Uterus (tissue), 4 donors: ENCODE data around the gene TFF2. TPM values are rescaled to one million over a fixed set of nuclear protein-coding genes. Genes with fewer than 3 reads are reported as not detected.

ENCODE experiments used
- DNase-seq, 2 donors: peaks; one replicate each; pipeline ENCODE4 v3.0.0-alpha.2; 2019 to 2020
- H3K27ac ChIP-seq, 2 donors: fragments of 200-600 bp; sonication (generic); 1 replicate in 1 of 2; 2 replicates in 1 of 2; pipeline ENCODE4 v1.5.1; 2016 to 2018
- H3K27me3 ChIP-seq, 2 donors: fragments of 200-600 bp; sonication (generic); one replicate each; pipeline ENCODE4 v1.5.1; 2018 to 2019; ENCODE audit warnings: control low read depth in 1 of 2
- H3K36me3 ChIP-seq, 2 donors: fragments of 200-600 bp; sonication (generic); one replicate each; pipeline ENCODE4 v1.5.1; 2019; ENCODE audit warnings: control low read depth in 1 of 2
- H3K4me1 ChIP-seq, 2 donors: fragments of 200-600 bp; sonication (generic); one replicate each; pipeline ENCODE4 v1.5.1; 2018 to 2019; ENCODE audit warnings: control low read depth in 1 of 2
- H3K4me3 ChIP-seq, 2 donors: fragments of 200-600 bp; sonication (generic); 1 replicate in 1 of 2; 2 replicates in 1 of 2; pipeline ENCODE4 v1.5.1; 2018 to 2019; ENCODE audit warnings: mild to moderate bottlenecking in 1 of 2
- H3K9me3 ChIP-seq, 2 donors: fragments of 200-600 bp; sonication (generic); one replicate each; pipeline ENCODE4 v1.5.1; 2019; ENCODE audit warnings: control low read depth in 1 of 2
- CTCF ChIP-seq, 4 experiments: fragments of 200-600 bp in 2 of 4; fragments of 450-650 bp in 2 of 4; sonication (generic) in 2 of 4; IDR thresholded peaks; one replicate each; pipeline ENCODE4 v1.5.1; 2016 to 2019; ENCODE audit warnings: antibody characterized with exemption in 4 of 4, mild to moderate bottlenecking in 2 of 4, moderate library complexity in 1 of 4
- POLR2A ChIP-seq, 2 donors: fragments of 450-650 bp; IDR thresholded peaks; one replicate each; pipeline ENCODE4 v1.6.1; 2016; ENCODE audit warnings: antibody characterized with exemption in 2 of 2, mild to moderate bottlenecking in 1 of 2, moderate library complexity in 1 of 2
- intact Hi-C: fragments of 100-400 bp; cut with DNase I; formaldehyde crosslinking; loops from one replicate; pipeline ENCODE4 v1.15.1; 2023; ENCODE audit warnings: low total_unique reads
- total RNA-seq, 4 donors: library from RNA; depleted of rRNA in 3 of 4; stranded (reverse); fragments of >200 nt in 3 of 4; gene quantifications; one replicate each; pipeline versions ENCODE4 v1.1.0 to v1.2.4, GENCODE V29; 2014 to 2023
- donor health status: DM: yes; HTN: yes; CAD: no.

TFF2 gene
- total RNA-seq, 4 donors from 2014 or later, result not detected

GRCh38 chr21:42348762-42349161 lies 2.0 kb downstream of the TFF2 start:
- Histone ChIP-seq H3K9me3 (no peaks in the 10 kb centered on the region), H3K27me3 (no peaks in the 10 kb centered on the region), H3K27ac (no peak overlapping the region), H3K4me3 (no peak overlapping the region), H3K4me1 (no peaks in the 10 kb centered on the region), H3K36me3 (no peaks in the 10 kb centered on the region)
- DNase-seq, result no peak
- no peak for TF ChIP-seq POLR2A (IDR thresholded peaks at IDR 0.05)
- TF ChIP-seq CTCF (IDR thresholded peaks at IDR 0.05), result no peak
- intact Hi-C loops, result no loop called here

- Histone ChIP-seq H3K4me3 (no peak overlapping the region), H3K4me1 (no peaks in the 10 kb centered on the region), H3K27ac (no peak overlapping the region), H3K9me3 (no peaks in the 10 kb centered on the region), H3K36me3 (no peaks in the 10 kb centered on the region), H3K27me3 (no peaks in the 10 kb centered on the region)
- no peak for TF ChIP-seq CTCF (IDR thresholded peaks at IDR 0.05)
- TF ChIP-seq POLR2A (IDR thresholded peaks at IDR 0.05), result no peak
- no peak for DNase-seq
- intact Hi-C loops, result no loop called here
These were observed 3.0 kb downstream of the TFF2 start for GRCh38 chr21:42347601-42348327.

GRCh38 chr21:42346866-42347600 lies 3.8 kb downstream of the TFF2 start:
- Histone ChIP-seq H3K4me1 (no peaks in the 10 kb centered on the region), H3K9me3 (no peaks in the 10 kb centered on the region), H3K4me3 (no peak overlapping the region), H3K36me3 (no peaks in the 10 kb centered on the region), H3K27me3 (no peaks in the 10 kb centered on the region), H3K27ac (no peak overlapping the region)
- no peak for DNase-seq
- intact Hi-C loops, result no loop called here
- no peak for TF ChIP-seq CTCF (IDR thresholded peaks at IDR 0.05)
- TF ChIP-seq POLR2A (IDR thresholded peaks at IDR 0.05), result no peak

- DNase-seq, result no peak
- Histone ChIP-seq H3K27me3 (no peaks in the 10 kb centered on the region), H3K9me3 (no peaks in the 10 kb centered on the region), H3K27ac (no peak overlapping the region), H3K4me3 (no peak overlapping the region), H3K4me1 (no peaks in the 10 kb centered on the region), H3K36me3 (no peaks in the 10 kb centered on the region)
- intact Hi-C loops, result no loop called here
- TF ChIP-seq POLR2A (IDR thresholded peaks at IDR 0.05), result no peak
- TF ChIP-seq CTCF (IDR thresholded peaks at IDR 0.05), result no peak
These were observed 4.4 kb downstream of the TFF2 start for GRCh38 chr21:42346441-42346840.

GRCh38 chr21:42344631-42345030 lies 6.2 kb downstream of the TFF2 start:
- Histone ChIP-seq H3K27me3 (no peaks in the 10 kb centered on the region), H3K9me3 (no peaks in the 10 kb centered on the region), H3K27ac (no peak overlapping the region), H3K36me3 (no peaks in the 10 kb centered on the region), H3K4me1 (no peaks in the 10 kb centered on the region), H3K4me3 (no peak overlapping the region)
- intact Hi-C loops, result no loop called here
- no peak for DNase-seq
- TF ChIP-seq POLR2A (IDR thresholded peaks at IDR 0.05), result no peak
